HepG2 (cell line): ENCODE results near the gene YJEFN3. TPM values are rescaled to one million over a fixed set of nuclear protein-coding genes. Genes with fewer than 3 reads are reported as not detected.

Experiments
- ATAC-seq: fragments of 200-7000 bp; cut with Tn5 transposase; 3 replicates; pipeline ENCODE4 v1.9.1; 2020; ENCODE audit warnings: mild to moderate bottlenecking, moderate library complexity
- BruUV-seq: library from RNA; stranded (reverse); fragments of 400-500 nt; replicated peaks from 2 replicates; lab custom pipeline; 2021; lab: Mats Ljungman, UMichigan
- CTCF ChIA-PET: fragments of 300-600 bp; formaldehyde crosslinking; extraction: SDS; loops from one replicate; lab custom pipeline; 2021; ENCODE audit warnings: low total read pairs, inconsistent platforms, low intra/inter-chr PET ratio; lab: Yijun Ruan, JAX
- POLR2A ChIA-PET: fragments of 350-600 bp; sonication (Branson Sonifier 250); formaldehyde crosslinking; loops from one replicate; lab custom pipeline; 2020; ENCODE audit warnings: antibody characterized with exemption, inconsistent platforms; lab: Yijun Ruan, JAX
- DNase-seq: peaks from one replicate; pipeline ENCODE4 v3.0.0-alpha.2; 2015; ENCODE audit warnings: low spot score
- FAIRE-seq: peaks from 3 replicates; lab custom pipeline; 2011; peaks lifted over from hg19 to GRCh38; lab: Jason Lieb, UNC
- H2AFZ ChIP-seq: one replicate; pipeline ENCODE4 v1.6.1; 2011; ENCODE audit warnings: low read length, inconsistent platforms
- H3K27ac ChIP-seq: fragments of 300-600 bp; 3 replicates; pipeline ENCODE4 v1.8.0; 2011; ENCODE audit warnings: mixed run types, mild to moderate bottlenecking, mixed read lengths, low read length, inconsistent platforms; ENCODE audit not compliant: insufficient read depth; ENCODE audit errors: extremely low read length
- H3K27me3 ChIP-seq, 2 experiments: fragments of 200-600 bp in 1 of 2; 2 replicates in 1 of 2; 3 replicates in 1 of 2; pipeline versions ENCODE4 v1.6.0 to v1.8.0; 2011; ENCODE audit warnings: low read length in 2 of 2, mild to moderate bottlenecking in 2 of 2, moderate library complexity in 2 of 2, inconsistent platforms in 1 of 2; ENCODE audit not compliant: insufficient read depth in 2 of 2, control insufficient read depth in 1 of 2
- H3K36me3 ChIP-seq, 2 experiments: fragments of 200-600 bp in 1 of 2; replicated peaks in 1 of 2; 2 replicates in 1 of 2; 3 replicates in 1 of 2; pipeline versions ENCODE4 v1.5.1 to v1.8.0; 2011; ENCODE audit warnings: low read length in 2 of 2, inconsistent platforms in 1 of 2; ENCODE audit not compliant: insufficient read depth in 2 of 2, control insufficient read depth in 1 of 2
- H3K4me1 ChIP-seq: 2 replicates; pipeline ENCODE4 v1.5.1; 2012; ENCODE audit warnings: low read length, inconsistent platforms; ENCODE audit not compliant: insufficient read depth
- H3K4me2 ChIP-seq: 2 replicates; pipeline ENCODE4 v1.6.0; 2011; ENCODE audit warnings: low read depth, low read length, inconsistent platforms
- H3K4me3 ChIP-seq, 3 experiments: fragments of 200-600 bp in 1 of 3; sonication (generic), shearing (Covaris generic) in 1 of 3; replicated peaks in 1 of 3; 2 replicates each; pipeline ENCODE4 v1.5.1; 2011 to 2016; ENCODE audit warnings: low read length in 3 of 3, inconsistent platforms in 2 of 3, low read depth in 2 of 3, mild to moderate bottlenecking in 2 of 3, control low read depth in 1 of 3, mixed read lengths in 1 of 3; ENCODE audit not compliant: insufficient read depth in 1 of 3
- H3K79me2 ChIP-seq: one replicate; pipeline ENCODE4 v1.6.1; 2011; ENCODE audit warnings: low read length, inconsistent platforms; ENCODE audit not compliant: insufficient read depth
- H3K9ac ChIP-seq: 2 replicates; pipeline ENCODE4 v1.6.0; 2011; ENCODE audit warnings: mild to moderate bottlenecking, low read depth, low read length, inconsistent platforms; ENCODE audit not compliant: insufficient read depth
- H3K9me3 ChIP-seq: 2 replicates; pipeline ENCODE4 v1.5.1; 2012; ENCODE audit warnings: mild to moderate bottlenecking, low read length
- H4K20me1 ChIP-seq: 2 replicates; pipeline ENCODE4 v1.6.0; 2011; ENCODE audit warnings: inconsistent platforms, mild to moderate bottlenecking, low read length, moderate library complexity; ENCODE audit not compliant: insufficient read depth
- BRCA1 ChIP-seq: sonication (generic); formaldehyde crosslinking; IDR thresholded peaks from 2 replicates; pipeline ENCODE4 v1.4.0; 2020; ENCODE audit warnings: missing genetic modification reagents
- HIC2 ChIP-seq: sonication (generic); formaldehyde crosslinking; IDR thresholded peaks from 2 replicates; pipeline ENCODE4 v1.9.0; 2022; ENCODE audit warnings: low read depth, missing genetic modification reagents
- KDM3A ChIP-seq: IDR thresholded peaks from 2 replicates; pipeline ENCODE4 v1.6.1; 2018; ENCODE audit warnings: low read depth, missing compliant biosample characterization
- PCBP2 ChIP-seq: fragments of 200-400 bp; formaldehyde crosslinking; optimal IDR thresholded peaks from 2 replicates; pipeline ENCODE3; 2018; ENCODE audit warnings: low read length, low read depth; ENCODE audit not compliant: poor library complexity, severe bottlenecking
- SIN3B ChIP-seq: fragments of 150-350 bp; IDR thresholded peaks from 2 replicates; pipeline ENCODE4 v1.6.1; 2014; ENCODE audit warnings: low read length
- TOE1 ChIP-seq: sonication (generic); formaldehyde crosslinking; IDR thresholded peaks from 2 replicates; pipeline ENCODE4 v1.4.0; 2020; ENCODE audit warnings: mild to moderate bottlenecking, missing genetic modification reagents
- ZBTB43 ChIP-seq: sonication (generic); formaldehyde crosslinking; conservative IDR thresholded peaks from 2 replicates; pipeline ENCODE4 v1.4.0; 2020; ENCODE audit warnings: missing genetic modification reagents
- ZNF280D ChIP-seq: sonication (generic); formaldehyde crosslinking; IDR thresholded peaks from 2 replicates; pipeline ENCODE4 v1.5.1; 2020; ENCODE audit warnings: mild to moderate bottlenecking, missing genetic modification reagents
- ZNF484 ChIP-seq: sonication (generic); formaldehyde crosslinking; IDR thresholded peaks from 2 replicates; pipeline ENCODE4 v1.5.1; 2020; ENCODE audit warnings: mild to moderate bottlenecking, low read depth, missing genetic modification reagents, borderline replicate concordance
- ZNF510 ChIP-seq: sonication (generic); formaldehyde crosslinking; IDR thresholded peaks from 2 replicates; pipeline ENCODE4 v1.4.0; 2020; ENCODE audit warnings: low read depth, mild to moderate bottlenecking, missing genetic modification reagents
- ZNF572 ChIP-seq: sonication (generic); formaldehyde crosslinking; IDR thresholded peaks from 2 replicates; pipeline ENCODE4 v1.5.1; 2020; ENCODE audit warnings: mild to moderate bottlenecking, missing genetic modification reagents
- ZNF577 ChIP-seq: sonication (generic); formaldehyde crosslinking; IDR thresholded peaks from 2 replicates; pipeline ENCODE4 v1.4.0; 2020; ENCODE audit warnings: mild to moderate bottlenecking, low read depth, missing genetic modification reagents, borderline replicate concordance
- ZNF737 ChIP-seq: sonication (generic); formaldehyde crosslinking; IDR thresholded peaks from 2 replicates; pipeline ENCODE4 v1.5.0; 2020; ENCODE audit warnings: missing genetic modification reagents, mild to moderate bottlenecking, borderline replicate concordance
- WGBS: methylation state at CpG from one replicate; pipeline ENCODE4 v1.1.6; 2017; ENCODE audit warnings: low lambda C conversion rate; 5-methylcytosine and 5-hydroxymethylcytosine counted together
- in situ Hi-C: cut with HindIII; loops from 2 replicates; pipeline ENCODE4 v1.10.0; 2017; ENCODE audit warnings: low pct_unique_long_range_greater_than_20kb; ENCODE audit not compliant: extremely low pct_ligation_motif_present
- intact Hi-C: fragments of 100-400 bp; cut with micrococcal nuclease; formaldehyde crosslinking; loops from one replicate; pipeline ENCODE4 v1.10.0; 2022; ENCODE audit not compliant: unreplicated experiment
- polyA plus RNA-seq, 8 experiments: library from polyadenylated mRNA; depleted of rRNA in 3 of 8; stranded (reverse) in 7 of 8; unstranded in 1 of 8; fragments of >200 nt; fragmentation: Illumina TruSeq in 4 of 8; extraction: Trizol in 4 of 8; gene quantifications; 2 replicates each; pipeline versions ENCODE4 v1.2.1 to v1.2.3, GENCODE V29; 2011 to 2016; ENCODE audit warnings: low read depth in 4 of 8, missing spikeins in 1 of 8, mixed read lengths in 1 of 8; ENCODE audit not compliant: insufficient read depth in 1 of 8
- total RNA-seq, 5 experiments: library from RNA; depleted of rRNA; stranded (reverse); fragments of >200 nt; fragmentation: Illumina TruSeq; extraction: Trizol; gene quantifications; 2 replicates each; pipeline ENCODE4 v1.2.3, GENCODE V29; 2016; ENCODE audit warnings: low read depth in 1 of 5
- TF ChIP-seq, protein P1 (sequence below), 2 experiments: sonication (generic) in 1 of 2; formaldehyde crosslinking in 1 of 2; IDR thresholded peaks; 2 replicates each; pipeline versions ENCODE4 v1.4.0 to v1.6.1; 2016 to 2020; ENCODE audit warnings: borderline replicate concordance in 1 of 2, low read depth in 1 of 2, mild to moderate bottlenecking in 1 of 2, missing genetic modification reagents in 1 of 2

YJEFN3 gene
- total and polyA plus RNA-seq, 2 of the 13 experiments (the other 11 are each of a cell fraction or from before 2014, with no cell fraction given): 0.89 to 4.0 TPM

GRCh38 chr19:19523177-19523576 lies 5.5 kb upstream of the YJEFN3 start:
- H3K4me1 ChIP-seq: no peaks in the 10 kb centered on the region
- peaks cover 10 to 34% of the 10 kb centered on the region in 2 experiments for H3K36me3 ChIP-seq
- no peak for DNase-seq
- H4K20me1 ChIP-seq: peaks cover 22% of the 10 kb centered on the region
- no peak overlapping the region for H3K4me2 ChIP-seq
- 96% methylated on average over 3 of the region's 3 CpGs for WGBS
- TF ChIP-seq ZNF577 (no peak), HIC2 (CRISPR knock-in tag) (no peak), ZNF572 (CRISPR knock-in tag) (no peak), TOE1 (no peak), BRCA1 (no peak), ZNF280D (no peak), ZNF510 (CRISPR knock-in tag) (no peak), KDM3A (CRISPR knock-in tag) (no peak), PCBP2 (no peak), ZNF484 (CRISPR knock-in tag) (no peak), ZBTB43 (CRISPR knock-in tag) (no peak), ZNF737 (no peak), SIN3B (no peak)
- TF ChIP-seq, protein P1, sequence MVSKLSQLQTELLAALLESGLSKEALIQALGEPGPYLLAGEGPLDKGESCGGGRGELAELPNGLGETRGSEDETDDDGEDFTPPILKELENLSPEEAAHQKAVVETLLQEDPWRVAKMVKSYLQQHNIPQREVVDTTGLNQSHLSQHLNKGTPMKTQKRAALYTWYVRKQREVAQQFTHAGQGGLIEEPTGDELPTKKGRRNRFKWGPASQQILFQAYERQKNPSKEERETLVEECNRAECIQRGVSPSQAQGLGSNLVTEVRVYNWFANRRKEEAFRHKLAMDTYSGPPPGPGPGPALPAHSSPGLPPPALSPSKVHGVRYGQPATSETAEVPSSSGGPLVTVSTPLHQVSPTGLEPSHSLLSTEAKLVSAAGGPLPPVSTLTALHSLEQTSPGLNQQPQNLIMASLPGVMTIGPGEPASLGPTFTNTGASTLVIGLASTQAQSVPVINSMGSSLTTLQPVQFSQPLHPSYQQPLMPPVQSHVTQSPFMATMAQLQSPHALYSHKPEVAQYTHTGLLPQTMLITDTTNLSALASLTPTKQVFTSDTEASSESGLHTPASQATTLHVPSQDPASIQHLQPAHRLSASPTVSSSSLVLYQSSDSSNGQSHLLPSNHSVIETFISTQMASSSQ (IDR thresholded peaks at IDR 0.05; ENCODE audit: low read depth): no peak
- TF ChIP-seq, protein P1 (CRISPR knock-in tag; IDR thresholded peaks at IDR 0.05; ENCODE audit: borderline replicate concordance): no peak
- intact Hi-C loops: no loop called here
- no peaks in the 10 kb centered on the region for H3K27me3 ChIP-seq
- POLR2A ChIA-PET: no interaction called here
- no peak overlapping the region for H3K9ac ChIP-seq
- no peak overlapping the region for H3K27ac ChIP-seq
- FAIRE-seq: no peak
- H2AFZ ChIP-seq: no peak overlapping the region
- no peaks in the 10 kb centered on the region for H3K9me3 ChIP-seq
- no TSS peak for BruUV-seq
- H3K79me2 ChIP-seq: peaks cover 18% of the 10 kb centered on the region
- CTCF ChIA-PET: no interaction called here
- no peak for ATAC-seq
- H3K4me3 ChIP-seq: no peak overlapping the region
- in situ Hi-C loops: no loop called here
